Stimulated activated CD8-positive, alpha-beta memory T cell treated with anti-CD3 and anti-CD28 coated beads, Interleukin-4, amount 100 ng/mL, for 48 hours (primary cell): ENCODE data around the gene REC8.
A peak's percentile ranks its signal among the peaks of the same experiment; 100 is the strongest.
"Not testable (repeated sequence)": the region's sequence is repeated elsewhere in the genome, so short reads cannot be mapped to it uniquely, and the experiment has no call there.

ENCODE experiments used
- DNase-seq: peaks from one replicate; pipeline ENCODE4 v3.0.0-alpha.2; 2020

Gene REC8

GRCh38 chr14:24185026-24185425 lies 13.1 kb downstream of the REC8 start:
- no peak for DNase-seq

GRCh38 chr14:24185741-24186140 lies 13.9 kb downstream of the REC8 start:
- DNase-seq: no peak

- DNase-seq: no peak
Observed at GRCh38 chr14:24186831-24187538, 15.1 kb downstream of the REC8 start.

GRCh38 chr14:24187539-24187915 lies 15.6 kb downstream of the REC8 start:
- no peak for DNase-seq

GRCh38 chr14:24188251-24189058 lies 16.6 kb downstream of the REC8 start, which contains the start of gene IPO4:
TSS of gene IPO4 (minus strand) at chr14:24188816. CDS start at chr14:24188787, 29 bp downstream.
- DNase-seq: peak; percentile 96

- no peak for DNase-seq
Observed at GRCh38 chr14:24189059-24189375, 17.1 kb downstream of the REC8 start.

GRCh38 chr14:24189460-24189859 lies 17.6 kb downstream of the REC8 start:
- DNase-seq: no peak

- no peak for DNase-seq
Observed at GRCh38 chr14:24190416-24190815, 18.5 kb downstream of the REC8 start.

GRCh38 chr14:24192933-24193332 lies 21.1 kb downstream of the REC8 start:
- no peak for DNase-seq

GRCh38 chr14:24194186-24194872 lies 22.4 kb downstream of the REC8 start:
- DNase-seq: no peak

- DNase-seq: no peak
Observed at GRCh38 chr14:24194873-24195185, 22.9 kb downstream of the REC8 start.

- peak; percentile 89 for DNase-seq
Observed at GRCh38 chr14:24195186-24196070, 23.5 kb downstream of the REC8 start, which contains the start of gene TM9SF1. TSS of gene TM9SF1 (minus strand) at chr14:24195441. CDS start at chr14:24195019, 422 bp downstream.

GRCh38 chr14:24196071-24197055 lies 24.5 kb downstream of the REC8 start:
- DNase-seq: no peak

- no peak for DNase-seq
Observed at GRCh38 chr14:24197056-24197450, 25.2 kb downstream of the REC8 start.

GRCh38 chr14:24198814-24199524 lies 27.1 kb downstream of the REC8 start:
- DNase-seq: no peak

GRCh38 chr14:24202538-24202937 lies 30.7 kb downstream of the REC8 start:
- not testable (repeated sequence) for DNase-seq

GRCh38 chr14:24203249-24203886 lies 31.5 kb downstream of the REC8 start:
- not testable (repeated sequence) for DNase-seq

GRCh38 chr14:24204163-24205146 lies 32.6 kb downstream of the REC8 start:
- no peak for DNase-seq
